Limb (tissue), 2 donors: ENCODE measurements around the gene DLG2.

Source experiments
- DNase-seq, 2 donors: peaks; one replicate each; pipeline ENCODE4 v3.0.0-alpha.2; 2016; ENCODE audit errors: extremely low spot score in 2 of 2

DLG2 gene

GRCh38 chr11:83866655-83867054 lies 1760.5 kb downstream of the DLG2 start:
- DNase-seq = no peak

DNA sequence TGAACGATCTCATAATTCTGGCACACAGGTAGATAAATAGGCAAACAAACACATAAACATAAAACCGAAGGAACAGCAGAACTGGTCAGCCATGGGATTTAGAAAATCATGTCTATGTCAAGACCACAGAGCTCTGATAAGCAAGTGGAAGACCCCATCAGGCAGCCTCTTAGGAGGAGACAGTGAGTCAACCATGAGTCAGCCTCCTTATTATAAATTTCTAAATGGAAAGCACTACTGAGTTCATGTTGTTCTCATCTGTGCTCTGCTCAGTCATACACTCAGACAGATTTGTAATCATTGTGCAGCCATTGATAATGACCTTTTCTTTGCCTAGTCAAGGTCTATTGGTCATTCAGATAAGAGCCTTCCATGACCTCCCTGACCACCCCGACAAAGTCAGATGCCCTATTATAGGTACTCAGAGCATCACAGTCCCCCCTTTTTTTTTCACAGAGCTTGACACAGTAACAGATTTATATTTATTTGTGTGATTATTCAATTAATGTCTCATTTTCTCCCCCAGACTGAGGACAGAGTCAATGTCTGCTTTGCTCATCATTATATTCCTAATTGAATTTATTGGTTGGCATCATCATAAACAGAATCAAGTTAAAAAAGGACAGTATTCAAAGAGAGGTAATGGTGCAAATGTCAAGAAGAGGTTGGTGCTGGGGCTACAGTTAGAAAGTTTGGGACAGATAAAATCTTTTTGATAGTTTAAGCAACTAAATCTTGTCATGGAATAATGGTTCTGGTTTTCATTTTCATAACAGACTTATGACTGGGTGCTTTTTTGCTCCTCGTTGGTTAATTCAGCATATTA lies 1761.3 kb downstream of the DLG2 start:
- no peak for DNase-seq

- no peak for DNase-seq
Observed at GRCh38 chr11:83864412-83865057, 1762.6 kb downstream of the DLG2 start.

DNA sequence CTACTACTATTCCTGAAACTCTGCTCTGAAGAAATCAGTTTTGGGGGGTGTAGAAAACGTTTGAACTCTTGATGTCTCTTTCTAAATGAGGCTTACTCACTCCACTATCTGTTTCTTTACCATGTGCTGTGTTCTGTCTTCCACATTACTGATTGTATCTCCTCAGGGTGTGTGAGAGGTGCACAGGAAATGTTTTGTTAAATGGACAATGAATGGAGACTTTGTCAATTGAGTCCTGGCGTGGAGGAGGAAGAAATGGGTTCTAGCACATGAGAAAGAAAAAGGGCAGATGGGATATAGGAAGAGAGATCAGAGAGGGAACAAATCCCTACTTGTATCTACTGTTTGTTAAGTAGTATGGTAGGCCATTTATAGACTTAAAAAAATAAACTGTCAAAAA lies 1763.9 kb downstream of the DLG2 start:
- no peak for DNase-seq

DNA sequence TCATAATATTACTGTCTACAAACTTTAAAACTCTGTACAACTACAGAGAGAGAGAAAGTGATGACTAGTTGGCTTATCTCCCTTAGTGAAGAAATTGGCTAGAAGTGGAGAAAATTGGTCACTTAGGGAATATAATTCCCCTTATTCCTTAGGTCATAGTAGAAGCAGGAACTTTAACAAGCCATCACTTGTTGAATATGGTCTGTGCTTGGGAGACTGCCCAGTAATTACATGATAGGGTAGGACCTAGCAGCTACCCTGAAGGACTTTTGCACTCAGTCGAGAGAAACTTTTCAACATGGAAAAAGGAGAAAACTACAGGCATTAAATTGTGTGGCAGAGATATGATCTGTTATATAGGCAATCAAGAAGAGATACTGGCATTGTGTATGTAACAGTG lies 1764.5 kb downstream of the DLG2 start:
- peak in 1 of 2 donors; percentile 8 for DNase-seq

GRCh38 chr11:83862033-83862432 lies 1765.1 kb downstream of the DLG2 start:
- no peak for DNase-seq

DNA sequence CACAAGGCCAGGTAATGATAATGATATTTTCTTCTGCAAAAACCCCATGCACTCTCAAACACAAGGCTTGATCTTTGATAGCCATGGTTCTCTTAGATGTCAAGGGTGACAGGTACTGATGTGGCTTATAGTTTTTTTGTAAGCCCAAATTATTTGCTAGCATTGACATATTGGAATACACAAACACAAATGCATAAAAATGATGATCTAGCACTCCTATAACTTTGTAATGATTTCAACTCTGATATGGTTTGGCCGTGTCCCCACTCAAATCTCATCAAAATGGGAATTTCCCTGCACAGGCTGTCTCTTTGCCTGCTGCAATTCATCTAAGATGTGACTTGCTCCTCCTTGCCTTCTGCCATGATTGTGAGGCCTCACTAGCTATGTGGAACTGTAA lies 1768.5 kb downstream of the DLG2 start:
- no peak for DNase-seq

- DNase-seq = no peak
Observed at GRCh38 chr11:83855237-83855636, 1771.9 kb downstream of the DLG2 start.

- no peak for DNase-seq
Observed at GRCh38 chr11:83852775-83853442, 1774.2 kb downstream of the DLG2 start.

- no peak for DNase-seq
Observed at GRCh38 chr11:83852012-83852411, 1775.1 kb downstream of the DLG2 start.

GRCh38 chr11:83847467-83848034 lies 1779.6 kb downstream of the DLG2 start:
- no peak for DNase-seq

DNA sequence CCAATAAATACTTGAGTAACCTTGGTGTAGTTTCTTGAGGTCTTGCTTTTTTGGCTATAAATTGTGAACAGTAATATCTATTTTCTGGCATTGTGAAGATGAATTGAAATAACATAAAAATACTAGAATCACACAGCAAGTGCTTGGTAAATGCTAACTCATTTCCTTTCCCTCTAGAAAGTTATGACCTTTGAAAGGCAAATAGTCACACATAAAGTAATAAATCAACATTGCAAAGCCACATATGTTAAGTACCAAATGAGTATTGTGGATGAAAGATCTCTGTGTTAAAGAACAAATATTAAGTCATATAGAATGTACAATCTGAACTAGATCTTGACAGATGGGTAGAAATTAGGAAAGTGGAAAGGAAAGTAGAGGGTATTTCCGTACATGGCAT lies 1781.3 kb downstream of the DLG2 start:
- DNase-seq = no peak

DNA sequence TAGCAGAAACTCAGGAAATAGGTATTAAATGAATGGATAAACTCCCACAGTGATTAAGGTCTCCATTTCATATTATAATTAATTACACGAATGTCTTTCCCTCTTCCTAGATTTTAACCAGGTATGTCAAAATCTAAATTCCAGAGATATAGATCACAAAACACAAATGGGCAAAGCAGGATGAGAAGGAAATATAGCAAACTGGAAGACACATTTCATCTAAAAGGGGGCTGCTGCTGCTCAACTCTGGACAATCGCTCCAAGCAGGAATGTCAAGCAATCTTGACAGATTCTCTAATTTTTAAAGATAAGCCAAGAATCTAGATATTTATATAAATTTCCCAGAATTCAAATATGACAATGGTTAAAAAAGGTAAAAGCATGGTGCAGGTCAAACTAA lies 1786.8 kb downstream of the DLG2 start:
- DNase-seq = no peak

DNA sequence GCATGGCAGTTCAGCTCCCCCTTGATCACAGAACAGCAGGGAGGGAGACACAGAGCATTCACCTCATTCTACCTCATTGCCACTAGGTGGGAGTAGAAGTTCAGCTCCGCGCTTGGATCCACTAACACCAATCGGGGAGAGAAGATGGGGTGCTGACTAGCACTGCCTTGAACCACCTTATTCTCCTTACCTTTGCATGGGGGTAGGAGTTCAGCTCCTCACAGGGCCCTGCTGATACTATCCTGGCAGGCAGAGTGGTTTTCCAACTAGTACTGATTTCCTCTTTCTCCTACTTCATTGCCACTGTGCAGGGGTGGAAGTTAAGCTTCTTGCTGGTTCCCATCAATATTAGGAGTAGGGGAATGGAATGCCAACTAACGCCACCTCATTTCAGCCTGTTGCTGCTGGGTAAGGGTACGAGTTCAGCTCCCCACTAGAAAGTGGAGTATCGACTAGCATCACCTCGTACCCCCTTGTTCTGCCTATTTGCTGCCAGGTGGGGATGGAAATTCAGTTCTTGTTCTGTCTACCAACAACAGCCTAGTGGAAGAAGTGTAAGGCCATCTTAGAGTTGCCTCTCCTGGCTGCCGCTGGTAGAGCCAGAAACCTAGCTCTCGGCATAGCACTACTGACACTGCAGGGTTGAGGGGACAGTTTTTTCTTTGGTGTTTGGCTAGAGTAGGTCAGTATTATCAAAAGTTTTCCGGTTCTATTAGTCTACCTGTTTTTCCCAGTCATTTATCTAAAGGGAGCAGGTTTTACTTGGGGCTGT lies 1790.1 kb downstream of the DLG2 start:
- DNase-seq = peak; percentile 55 to 61

GRCh38 chr11:83836065-83836464 lies 1791.1 kb downstream of the DLG2 start:
- no peak for DNase-seq

DNA sequence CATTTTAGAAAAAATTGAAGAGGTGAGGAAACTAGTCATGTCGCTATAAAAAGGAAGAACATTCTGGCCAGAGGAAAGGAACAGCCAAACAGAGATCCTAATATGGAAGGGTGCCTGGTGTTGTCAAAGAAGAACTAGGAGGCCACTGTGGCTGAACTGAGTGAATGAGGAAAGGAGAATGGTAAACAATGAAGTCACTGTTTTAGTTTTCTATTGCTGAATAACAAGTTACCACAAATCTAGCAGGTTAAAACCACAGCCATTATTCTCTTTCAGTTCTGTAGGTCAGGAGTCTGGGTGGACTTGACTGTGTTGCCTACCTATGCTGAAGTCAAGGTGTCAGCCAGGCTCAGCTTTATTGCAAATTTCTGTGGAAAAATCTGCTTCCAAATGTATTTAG lies 1791.7 kb downstream of the DLG2 start:
- no peak for DNase-seq

- no peak for DNase-seq
Observed at GRCh38 chr11:83831929-83832328, 1795.2 kb downstream of the DLG2 start.

DNA sequence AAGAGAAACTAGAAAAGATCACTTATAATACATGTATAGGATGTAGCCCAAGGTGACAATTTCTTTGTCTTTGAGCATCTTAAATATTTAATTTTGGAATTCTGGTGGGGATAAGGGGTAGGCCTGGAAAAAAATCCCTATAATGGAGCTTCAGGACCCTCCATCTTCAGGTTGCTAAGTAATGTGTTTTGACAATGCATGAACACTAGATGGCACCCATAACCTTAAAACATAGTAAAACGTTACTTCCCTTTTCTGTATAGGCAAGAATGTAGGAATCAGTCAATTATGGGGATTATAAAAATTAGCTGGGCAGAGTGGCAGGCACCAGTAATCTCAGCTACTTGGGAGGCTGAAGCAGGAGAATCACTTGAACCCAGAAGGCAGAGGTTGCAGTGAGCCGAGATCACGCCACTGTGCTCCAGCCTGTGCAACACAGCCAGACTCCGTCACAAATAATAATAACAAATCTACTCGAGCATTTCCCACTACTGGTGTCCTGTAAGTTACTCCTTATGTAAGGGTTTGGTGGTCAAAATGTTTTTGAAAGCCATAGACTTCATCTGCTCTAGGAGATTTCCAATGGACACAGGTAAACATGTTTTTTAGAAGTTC lies 1799.1 kb downstream of the DLG2 start:
- DNase-seq = peak in 1 of 2 donors; percentile 51

GRCh38 chr11:83827520-83827919 lies 1799.6 kb downstream of the DLG2 start:
- DNase-seq = no peak

- DNase-seq = no peak
Observed at GRCh38 chr11:83826078-83826477, 1801.1 kb downstream of the DLG2 start.

DNA sequence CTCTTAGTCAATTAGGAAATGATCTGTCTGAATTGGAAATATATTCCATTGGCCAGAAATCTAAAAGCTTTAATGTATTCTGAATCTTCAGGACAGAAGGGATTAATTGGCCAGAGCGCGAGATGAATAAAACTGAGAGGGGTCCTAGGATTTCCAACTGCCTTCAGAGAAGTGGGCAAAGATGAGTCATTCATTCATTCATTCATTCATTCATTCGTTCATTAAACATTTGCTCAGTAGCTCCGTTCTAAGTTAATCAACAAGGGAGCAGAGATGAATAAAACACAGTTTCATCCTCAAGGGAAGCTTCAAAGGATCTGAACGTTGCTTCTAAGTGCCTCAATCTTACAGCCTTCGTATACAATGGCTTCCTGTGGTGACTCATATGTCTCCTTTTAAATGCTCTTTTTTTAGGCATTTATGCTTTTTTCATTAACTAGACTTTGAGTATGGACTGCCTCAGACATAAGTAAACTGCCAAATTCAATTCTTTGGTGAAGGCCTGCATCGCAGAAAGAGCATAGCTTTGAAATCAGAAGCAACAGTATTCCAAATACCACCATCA lies 1803.6 kb downstream of the DLG2 start:
- DNase-seq = no peak
